ENCODE measurements around the gene ADAM19. TPM values are rescaled to one million over a fixed set of nuclear protein-coding genes. Genes with fewer than 3 reads are reported as not detected.

ADAM19 gene
- total and polyA plus RNA-seq, 2 experiments from 2014 or later = 9.1 to 13.2 TPM

DNA sequence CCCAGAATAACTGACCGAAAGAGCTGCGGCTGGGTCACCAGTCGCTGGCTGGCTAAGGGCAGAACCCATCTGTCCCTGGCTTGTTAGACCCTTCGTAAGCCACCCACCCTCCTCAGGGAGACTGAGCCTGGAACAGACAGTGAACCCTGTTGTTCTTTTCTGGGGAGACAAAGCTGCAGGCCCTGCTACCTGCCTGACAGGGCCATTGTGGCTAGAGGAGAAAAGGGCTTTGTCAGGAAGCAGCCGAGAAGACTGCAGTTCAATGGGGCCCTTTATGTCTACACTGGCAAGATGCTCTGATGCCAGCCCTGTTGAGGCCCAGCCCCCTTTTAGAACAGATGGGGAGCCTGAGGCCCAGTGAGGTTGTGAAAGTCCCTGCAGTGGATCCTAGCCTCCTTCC, 119.3 kb downstream of the ADAM19 start (continued):
- TF ChIP-seq, protein P1, sequence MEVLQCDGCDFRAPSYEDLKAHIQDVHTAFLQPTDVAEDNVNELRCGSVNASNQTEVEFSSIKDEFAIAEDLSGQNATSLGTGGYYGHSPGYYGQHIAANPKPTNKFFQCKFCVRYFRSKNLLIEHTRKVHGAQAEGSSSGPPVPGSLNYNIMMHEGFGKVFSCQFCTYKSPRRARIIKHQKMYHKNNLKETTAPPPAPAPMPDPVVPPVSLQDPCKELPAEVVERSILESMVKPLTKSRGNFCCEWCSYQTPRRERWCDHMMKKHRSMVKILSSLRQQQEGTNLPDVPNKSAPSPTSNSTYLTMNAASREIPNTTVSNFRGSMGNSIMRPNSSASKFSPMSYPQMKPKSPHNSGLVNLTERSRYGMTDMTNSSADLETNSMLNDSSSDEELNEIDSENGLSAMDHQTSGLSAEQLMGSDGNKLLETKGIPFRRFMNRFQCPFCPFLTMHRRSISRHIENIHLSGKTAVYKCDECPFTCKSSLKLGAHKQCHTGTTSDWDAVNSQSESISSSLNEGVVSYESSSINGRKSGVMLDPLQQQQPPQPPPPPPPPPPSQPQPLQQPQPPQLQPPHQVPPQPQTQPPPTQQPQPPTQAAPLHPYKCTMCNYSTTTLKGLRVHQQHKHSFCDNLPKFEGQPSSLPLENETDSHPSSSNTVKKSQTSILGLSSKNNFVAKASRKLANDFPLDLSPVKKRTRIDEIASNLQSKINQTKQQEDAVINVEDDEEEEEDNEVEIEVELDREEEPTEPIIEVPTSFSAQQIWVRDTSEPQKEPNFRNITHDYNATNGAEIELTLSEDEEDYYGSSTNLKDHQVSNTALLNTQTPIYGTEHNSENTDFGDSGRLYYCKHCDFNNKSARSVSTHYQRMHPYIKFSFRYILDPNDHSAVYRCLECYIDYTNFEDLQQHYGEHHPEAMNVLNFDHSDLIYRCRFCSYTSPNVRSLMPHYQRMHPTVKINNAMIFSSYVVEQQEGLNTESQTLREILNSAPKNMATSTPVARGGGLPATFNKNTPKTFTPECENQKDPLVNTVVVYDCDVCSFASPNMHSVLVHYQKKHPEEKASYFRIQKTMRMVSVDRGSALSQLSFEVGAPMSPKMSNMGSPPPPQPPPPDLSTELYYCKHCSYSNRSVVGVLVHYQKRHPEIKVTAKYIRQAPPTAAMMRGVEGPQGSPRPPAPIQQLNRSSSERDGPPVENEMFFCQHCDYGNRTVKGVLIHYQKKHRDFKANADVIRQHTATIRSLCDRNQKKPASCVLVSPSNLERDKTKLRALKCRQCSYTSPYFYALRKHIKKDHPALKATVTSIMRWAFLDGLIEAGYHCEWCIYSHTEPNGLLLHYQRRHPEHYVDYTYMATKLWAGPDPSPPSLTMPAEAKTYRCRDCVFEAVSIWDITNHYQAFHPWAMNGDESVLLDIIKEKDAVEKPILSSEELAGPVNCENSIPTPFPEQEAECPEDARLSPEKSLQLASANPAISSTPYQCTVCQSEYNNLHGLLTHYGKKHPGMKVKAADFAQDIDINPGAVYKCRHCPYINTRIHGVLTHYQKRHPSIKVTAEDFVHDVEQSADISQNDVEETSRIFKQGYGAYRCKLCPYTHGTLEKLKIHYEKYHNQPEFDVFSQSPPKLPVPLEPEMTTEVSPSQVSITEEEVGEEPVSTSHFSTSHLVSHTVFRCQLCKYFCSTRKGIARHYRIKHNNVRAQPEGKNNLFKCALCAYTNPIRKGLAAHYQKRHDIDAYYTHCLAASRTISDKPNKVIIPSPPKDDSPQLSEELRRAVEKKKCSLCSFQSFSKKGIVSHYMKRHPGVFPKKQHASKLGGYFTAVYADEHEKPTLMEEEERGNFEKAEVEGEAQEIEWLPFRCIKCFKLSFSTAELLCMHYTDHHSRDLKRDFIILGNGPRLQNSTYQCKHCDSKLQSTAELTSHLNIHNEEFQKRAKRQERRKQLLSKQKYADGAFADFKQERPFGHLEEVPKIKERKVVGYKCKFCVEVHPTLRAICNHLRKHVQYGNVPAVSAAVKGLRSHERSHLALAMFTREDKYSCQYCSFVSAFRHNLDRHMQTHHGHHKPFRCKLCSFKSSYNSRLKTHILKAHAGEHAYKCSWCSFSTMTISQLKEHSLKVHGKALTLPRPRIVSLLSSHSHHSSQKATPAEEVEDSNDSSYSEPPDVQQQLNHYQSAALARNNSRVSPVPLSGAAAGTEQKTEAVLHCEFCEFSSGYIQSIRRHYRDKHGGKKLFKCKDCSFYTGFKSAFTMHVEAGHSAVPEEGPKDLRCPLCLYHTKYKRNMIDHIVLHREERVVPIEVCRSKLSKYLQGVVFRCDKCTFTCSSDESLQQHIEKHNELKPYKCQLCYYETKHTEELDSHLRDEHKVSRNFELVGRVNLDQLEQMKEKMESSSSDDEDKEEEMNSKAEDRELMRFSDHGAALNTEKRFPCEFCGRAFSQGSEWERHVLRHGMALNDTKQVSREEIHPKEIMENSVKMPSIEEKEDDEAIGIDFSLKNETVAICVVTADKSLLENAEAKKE (CRISPR knock-in tag; IDR thresholded peaks at IDR 0.05) = no peak
- no peak for TF ChIP-seq JUNB (IDR thresholded peaks at IDR 0.05; ENCODE audit: unreplicated experiment)

DNA sequence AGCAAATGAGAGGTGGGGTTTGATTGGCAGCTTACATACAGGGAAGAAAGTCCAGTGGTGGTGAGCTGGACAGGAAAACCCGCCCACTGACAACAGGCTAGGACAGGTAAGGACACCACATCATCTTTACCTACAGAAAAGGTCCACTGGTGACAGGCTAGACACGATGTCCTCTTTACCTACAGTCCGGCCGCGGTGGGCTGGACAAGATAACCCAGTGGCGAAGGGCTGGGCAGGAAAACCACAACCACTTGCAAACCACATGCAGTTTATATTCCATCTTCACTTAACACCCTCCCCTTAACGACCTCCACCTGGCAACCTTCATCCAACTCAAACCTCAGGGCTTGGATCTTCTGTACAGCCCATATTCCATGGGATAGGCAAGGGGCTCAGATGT, 120.5 kb downstream of the ADAM19 start:
- Histone ChIP-seq H3K27ac (ENCODE audit: low read depth) (no peak overlapping the region), H3K4me2 (no peak overlapping the region), H3K4me1 (ENCODE audit: insufficient read depth) (peaks cover 17% of the 10 kb centered on the region), H3K4me3 (no peak overlapping the region), H3K36me3 (ENCODE audit: insufficient read depth) (no peaks in the 10 kb centered on the region), H4K20me1 (replicated peaks; ENCODE audit: insufficient read depth) (no peaks in the 10 kb centered on the region), H3K27me3 (ENCODE audit: insufficient read depth) (peaks cover 18% of the 10 kb centered on the region), H3K9me2 (ENCODE audit: insufficient read depth) (no peaks in the 10 kb centered on the region), H3F3A (replicated peaks; ENCODE audit: low read depth) (no peaks in the 10 kb centered on the region), H3K79me2 (replicated peaks; ENCODE audit: insufficient read depth) (no peaks in the 10 kb centered on the region), H2AFZ (no peak overlapping the region)
- H3K4me1 Mint-ChIP-seq = peaks cover 16% of the 10 kb centered on the region; the same call in 2 of the 3 replicates
- no peaks in the 10 kb centered on the region for H3K9me3 Mint-ChIP-seq
- peaks cover 8% of the 10 kb centered on the region for H3K27me3 Mint-ChIP-seq (ENCODE audit: insufficient read depth, low read depth, poor library complexity)
- no peaks in the 10 kb centered on the region for H3K36me3 Mint-ChIP-seq (ENCODE audit: low read depth)
- ATAC-seq (no peak), DNase-seq (ENCODE audit: low spot score) (no peak)
- no peak overlapping the region for H3K4me3 Mint-ChIP-seq
- H3K27ac Mint-ChIP-seq = no peak overlapping the region
- no peak for TF ChIP-seq CREB1 (CRISPR knock-in tag; IDR thresholded peaks at IDR 0.05; ENCODE audit: low read depth)
- no peak for TF ChIP-seq ZNF331 (CRISPR knock-in tag; IDR thresholded peaks at IDR 0.05; ENCODE audit: low read depth)
- TF ChIP-seq, protein P2, sequence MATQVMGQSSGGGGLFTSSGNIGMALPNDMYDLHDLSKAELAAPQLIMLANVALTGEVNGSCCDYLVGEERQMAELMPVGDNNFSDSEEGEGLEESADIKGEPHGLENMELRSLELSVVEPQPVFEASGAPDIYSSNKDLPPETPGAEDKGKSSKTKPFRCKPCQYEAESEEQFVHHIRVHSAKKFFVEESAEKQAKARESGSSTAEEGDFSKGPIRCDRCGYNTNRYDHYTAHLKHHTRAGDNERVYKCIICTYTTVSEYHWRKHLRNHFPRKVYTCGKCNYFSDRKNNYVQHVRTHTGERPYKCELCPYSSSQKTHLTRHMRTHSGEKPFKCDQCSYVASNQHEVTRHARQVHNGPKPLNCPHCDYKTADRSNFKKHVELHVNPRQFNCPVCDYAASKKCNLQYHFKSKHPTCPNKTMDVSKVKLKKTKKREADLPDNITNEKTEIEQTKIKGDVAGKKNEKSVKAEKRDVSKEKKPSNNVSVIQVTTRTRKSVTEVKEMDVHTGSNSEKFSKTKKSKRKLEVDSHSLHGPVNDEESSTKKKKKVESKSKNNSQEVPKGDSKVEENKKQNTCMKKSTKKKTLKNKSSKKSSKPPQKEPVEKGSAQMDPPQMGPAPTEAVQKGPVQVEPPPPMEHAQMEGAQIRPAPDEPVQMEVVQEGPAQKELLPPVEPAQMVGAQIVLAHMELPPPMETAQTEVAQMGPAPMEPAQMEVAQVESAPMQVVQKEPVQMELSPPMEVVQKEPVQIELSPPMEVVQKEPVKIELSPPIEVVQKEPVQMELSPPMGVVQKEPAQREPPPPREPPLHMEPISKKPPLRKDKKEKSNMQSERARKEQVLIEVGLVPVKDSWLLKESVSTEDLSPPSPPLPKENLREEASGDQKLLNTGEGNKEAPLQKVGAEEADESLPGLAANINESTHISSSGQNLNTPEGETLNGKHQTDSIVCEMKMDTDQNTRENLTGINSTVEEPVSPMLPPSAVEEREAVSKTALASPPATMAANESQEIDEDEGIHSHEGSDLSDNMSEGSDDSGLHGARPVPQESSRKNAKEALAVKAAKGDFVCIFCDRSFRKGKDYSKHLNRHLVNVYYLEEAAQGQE (IDR thresholded peaks at IDR 0.05; ENCODE audit: unreplicated experiment) = no peak
- TF ChIP-seq, protein P3, sequence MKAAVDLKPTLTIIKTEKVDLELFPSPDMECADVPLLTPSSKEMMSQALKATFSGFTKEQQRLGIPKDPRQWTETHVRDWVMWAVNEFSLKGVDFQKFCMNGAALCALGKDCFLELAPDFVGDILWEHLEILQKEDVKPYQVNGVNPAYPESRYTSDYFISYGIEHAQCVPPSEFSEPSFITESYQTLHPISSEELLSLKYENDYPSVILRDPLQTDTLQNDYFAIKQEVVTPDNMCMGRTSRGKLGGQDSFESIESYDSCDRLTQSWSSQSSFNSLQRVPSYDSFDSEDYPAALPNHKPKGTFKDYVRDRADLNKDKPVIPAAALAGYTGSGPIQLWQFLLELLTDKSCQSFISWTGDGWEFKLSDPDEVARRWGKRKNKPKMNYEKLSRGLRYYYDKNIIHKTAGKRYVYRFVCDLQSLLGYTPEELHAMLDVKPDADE (IDR thresholded peaks at IDR 0.05) = no peak
- TF ChIP-seq STAT1 (IDR thresholded peaks at IDR 0.05; ENCODE audit: unreplicated experiment) = no peak
- no peak for TF ChIP-seq EZH2phosphoT487 (IDR thresholded peaks at IDR 0.05; ENCODE audit: unreplicated experiment)
- TF ChIP-seq POLR2AphosphoS5 (IDR thresholded peaks at IDR 0.05; ENCODE audit: low read depth) = no peak

Measured in GM23338 (cell line).